GM23248 (cell line): ENCODE data around the gene CPED1. TPM values are rescaled to one million over a fixed set of nuclear protein-coding genes. Genes with fewer than 3 reads are reported as not detected.
A peak's percentile ranks its signal among the peaks of the same experiment; 100 is the strongest.

Experiments
- DNase-seq: peaks from one replicate; pipeline ENCODE4 v3.0.0-alpha.2; 2015
- H2AFZ ChIP-seq: fragments of 200-600 bp; sonication (generic); 2 replicates; pipeline ENCODE4 v1.6.1; 2016; ENCODE audit warnings: antibody characterized with exemption
- H3F3A ChIP-seq: fragments of 200-600 bp; sonication (generic); 2 replicates; pipeline ENCODE4 v1.6.1; 2016; ENCODE audit warnings: mild to moderate bottlenecking, antibody characterized with exemption, mixed run types; ENCODE audit not compliant: insufficient read depth
- H3K27ac ChIP-seq: fragments of 200-600 bp; sonication (generic); 2 replicates; pipeline ENCODE4 v1.5.1; 2016; ENCODE audit warnings: mild to moderate bottlenecking
- H3K27me3 ChIP-seq: fragments of 200-600 bp; sonication (generic); replicated peaks from 2 replicates; pipeline ENCODE4 v1.6.1; 2016; ENCODE audit warnings: mild to moderate bottlenecking; ENCODE audit not compliant: insufficient read depth
- H3K36me3 ChIP-seq: fragments of 200-600 bp; sonication (generic); 2 replicates; pipeline ENCODE4 v1.6.1; 2016; ENCODE audit warnings: low read depth, mild to moderate bottlenecking
- H3K4me1 ChIP-seq: fragments of 200-600 bp; sonication (generic); 2 replicates; pipeline ENCODE4 v1.6.1; 2016; ENCODE audit warnings: mild to moderate bottlenecking; ENCODE audit not compliant: insufficient read depth
- H3K4me2 ChIP-seq: fragments of 200-600 bp; sonication (generic); one replicate; pipeline ENCODE4 v1.6.1; 2016; ENCODE audit warnings: mild to moderate bottlenecking; ENCODE audit not compliant: unreplicated experiment
- H3K4me3 ChIP-seq: fragments of 200-600 bp; sonication (generic); 2 replicates; pipeline ENCODE4 v1.5.1; 2016; ENCODE audit warnings: mild to moderate bottlenecking
- H3K79me2 ChIP-seq: fragments of 200-600 bp; sonication (generic); 2 replicates; pipeline ENCODE4 v1.6.1; 2016; ENCODE audit warnings: mild to moderate bottlenecking; ENCODE audit not compliant: insufficient read depth
- H3K9ac ChIP-seq: fragments of 200-600 bp; sonication (generic); 2 replicates; pipeline ENCODE4 v1.6.1; 2016; ENCODE audit warnings: mild to moderate bottlenecking
- H3K9me2 ChIP-seq: fragments of 200-600 bp; sonication (generic); 2 replicates; pipeline ENCODE4 v1.6.1; 2016; ENCODE audit warnings: mixed run types, mild to moderate bottlenecking, moderate library complexity; ENCODE audit not compliant: insufficient read depth
- H3K9me3 ChIP-seq: fragments of 200-600 bp; sonication (generic); one replicate; pipeline ENCODE4 v1.6.1; 2017; ENCODE audit warnings: low read depth
- H4K20me1 ChIP-seq: fragments of 200-600 bp; sonication (generic); 2 replicates; pipeline ENCODE4 v1.6.0; 2016; ENCODE audit not compliant: insufficient read depth
- EZH2 ChIP-seq: fragments of 200-600 bp; sonication (generic); IDR thresholded peaks from 2 replicates; pipeline ENCODE4 v1.6.1; 2018; ENCODE audit warnings: antibody characterized with exemption, mild to moderate bottlenecking; ENCODE audit not compliant: insufficient read depth, poor library complexity, severe bottlenecking
- EZH2phosphoT487 ChIP-seq: fragments of 200-600 bp; sonication (generic); IDR thresholded peaks from 2 replicates; pipeline ENCODE4 v1.6.1; 2018; ENCODE audit warnings: antibody characterized with exemption, moderate library complexity, mild to moderate bottlenecking, low read depth; ENCODE audit not compliant: insufficient read depth
- WGBS, 2 experiments: methylation state at CpG; one replicate each; pipeline ENCODE4 v1.1.6; 2015 to 2017; ENCODE audit warnings: low lambda C conversion rate in 2 of 2, low coverage in 1 of 2; ENCODE audit errors: missing lambda C conversion rate in 2 of 2; 5-methylcytosine and 5-hydroxymethylcytosine counted together
- in situ Hi-C: fragments of 300-500 bp; cut with MboI; formaldehyde crosslinking; loops from 2 replicates; pipeline ENCODE4 v1.15.0; 2020
- polyA plus RNA-seq: library from polyadenylated mRNA; unstranded; fragments of >200 nt; fragmentation: Nextera tagmentation; extraction: Ambion mirVana; gene quantifications from 2 replicates; pipeline ENCODE4 v1.2.1, GENCODE V29; 2016
- total RNA-seq: library from RNA; depleted of rRNA; stranded (reverse); fragments of >200 nt; shearing (Covaris generic); gene quantifications from 2 replicates; pipeline ENCODE4 v1.2.3, GENCODE V29; 2014

CPED1 gene
- total and polyA plus RNA-seq, 2 experiments from 2014 or later: 12.4 to 20.2 TPM

DNA sequence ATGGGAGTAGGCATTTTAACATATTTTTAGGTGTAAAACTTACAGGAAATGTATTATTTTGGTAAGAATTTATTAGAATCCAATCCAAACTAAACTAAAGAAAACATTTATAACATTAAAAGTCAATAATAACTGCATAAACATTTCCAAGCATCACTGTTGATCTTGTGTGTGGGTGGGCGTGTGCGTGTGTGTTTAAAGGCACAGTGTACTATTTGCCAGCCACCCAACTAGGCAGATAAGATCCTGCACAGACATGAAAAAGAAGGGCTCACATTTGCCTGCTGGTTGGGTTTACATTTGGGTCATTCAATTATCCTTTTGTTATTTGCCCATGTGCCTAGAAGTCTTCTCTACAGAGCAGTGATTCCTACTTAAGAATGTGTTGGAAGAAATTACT, 309.3 kb downstream of the CPED1 start:
- no peak for DNase-seq
- Histone ChIP-seq H3K9me3 (no peaks in the 10 kb centered on the region), H3K4me2 (no peak overlapping the region), H3K9ac (no peak overlapping the region), H3K27ac (no peak overlapping the region), H4K20me1 (no peaks in the 10 kb centered on the region), H3K79me2 (no peaks in the 10 kb centered on the region), H3K4me3 (no peak overlapping the region), H3K36me3 (no peaks in the 10 kb centered on the region), H3F3A (0 out of 2 replicates have a peak, but pooled peaks cover 4% of the 10 kb centered on the region), H2AFZ (no peak overlapping the region), H3K27me3 (no peaks in the 10 kb centered on the region), H3K4me1 (0 out of 2 replicates have a peak, but pooled peaks cover 3% of the 10 kb centered on the region), H3K9me2 (no peaks in the 10 kb centered on the region)
- WGBS, 2 experiments: 98 to 100% methylated on average over 2 of the region's 2 CpGs
- TF ChIP-seq EZH2phosphoT487 (no peak), EZH2 (no peak)
- in situ Hi-C loops: no loop called here

DNA sequence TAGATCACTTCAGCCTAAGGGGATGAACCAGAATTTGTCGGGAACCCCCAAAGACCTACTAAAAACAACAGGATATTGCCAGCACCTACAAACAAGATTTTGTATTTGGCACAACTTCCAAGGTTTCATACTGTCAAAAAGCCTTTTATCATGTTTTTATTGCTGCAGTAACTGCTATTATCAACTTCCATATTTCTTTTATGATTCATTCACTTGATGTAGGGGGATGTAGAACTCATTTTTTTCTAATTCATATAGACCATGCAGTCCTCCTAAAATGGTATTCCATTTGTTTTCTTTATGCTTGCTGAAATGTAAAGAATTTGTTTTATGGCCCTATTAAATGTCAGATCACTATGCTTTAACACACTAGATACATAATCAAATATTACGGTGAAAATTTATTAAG, 310.3 kb downstream of the CPED1 start:
- Histone ChIP-seq H3K27ac (no peak overlapping the region), H3K36me3 (no peaks in the 10 kb centered on the region), H3K9me3 (no peaks in the 10 kb centered on the region), H3K79me2 (no peaks in the 10 kb centered on the region), H3K4me3 (no peak overlapping the region), H3K27me3 (no peaks in the 10 kb centered on the region), H3F3A (0 out of 2 replicates have a peak, but pooled peaks cover 4% of the 10 kb centered on the region), H3K4me2 (no peak overlapping the region), H4K20me1 (no peaks in the 10 kb centered on the region), H2AFZ (no peak overlapping the region), H3K9me2 (no peaks in the 10 kb centered on the region), H3K9ac (no peak overlapping the region), H3K4me1 (0 out of 2 replicates have a peak, but pooled peaks cover 5% of the 10 kb centered on the region)
- no peak for DNase-seq
- TF ChIP-seq EZH2: no peak
- WGBS, 2 experiments: 58 to 67% methylated on average over 2 of the region's 2 CpGs
- in situ Hi-C loops: no loop called here

DNA sequence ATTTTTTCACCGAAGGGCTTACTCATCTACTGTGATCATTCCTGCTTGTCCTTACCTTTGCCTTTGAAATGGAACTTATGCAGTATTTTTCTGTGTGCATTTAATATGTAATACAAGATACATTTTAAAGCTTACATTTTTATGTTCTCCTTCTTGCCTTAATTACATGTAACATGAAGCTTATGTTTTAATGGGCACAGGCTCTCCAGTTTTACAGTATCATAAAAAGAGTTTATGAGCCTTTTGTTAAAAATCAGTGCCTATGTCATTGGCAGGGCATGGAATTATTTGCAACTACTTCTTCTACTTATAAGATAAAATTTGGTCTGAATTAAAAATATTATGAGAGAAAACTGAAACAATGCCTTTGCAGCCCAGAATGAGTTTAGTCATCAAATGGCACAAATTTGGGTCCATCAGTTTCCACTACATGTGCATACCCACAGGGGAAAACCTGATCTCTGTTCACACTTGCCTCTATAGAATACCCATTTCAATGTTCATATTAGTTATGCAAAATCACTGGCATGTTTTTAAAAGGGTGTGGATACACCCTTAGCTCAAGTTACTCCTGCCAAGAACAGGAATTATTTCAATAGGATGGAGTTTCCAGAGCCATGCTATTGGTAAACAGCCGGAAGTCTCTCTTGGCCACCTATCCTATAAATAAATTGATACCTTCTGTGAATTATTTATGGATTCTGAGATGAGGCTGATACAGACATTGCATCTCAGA, 312.3 kb downstream of the CPED1 start:
- in situ Hi-C loops: no loop called here
- peaks cover 21% of the 10 kb centered on the region for H3K4me1 ChIP-seq
- H2AFZ ChIP-seq: no peak overlapping the region
- no peaks in the 10 kb centered on the region for H3K9me3 ChIP-seq
- H3K27ac ChIP-seq: no peak overlapping the region
- H3K9me2 ChIP-seq: no peaks in the 10 kb centered on the region
- no peak overlapping the region for H3K9ac ChIP-seq
- no peak overlapping the region for H3K4me2 ChIP-seq
- no peaks in the 10 kb centered on the region for H3K36me3 ChIP-seq
- no peaks in the 10 kb centered on the region for H4K20me1 ChIP-seq
- H3K4me3 ChIP-seq: no peak overlapping the region
- WGBS, 2 experiments: 65 to 85% methylated on average over 2 of the region's 2 CpGs
- no peak for TF ChIP-seq EZH2phosphoT487
- TF ChIP-seq EZH2: no peak
- H3K27me3 ChIP-seq: no peaks in the 10 kb centered on the region
- no peak for DNase-seq
- no peaks in the 10 kb centered on the region for H3K79me2 ChIP-seq
- 0 out of 2 replicates have a peak, but pooled peaks cover 4% of the 10 kb centered on the region for H3F3A ChIP-seq

DNA sequence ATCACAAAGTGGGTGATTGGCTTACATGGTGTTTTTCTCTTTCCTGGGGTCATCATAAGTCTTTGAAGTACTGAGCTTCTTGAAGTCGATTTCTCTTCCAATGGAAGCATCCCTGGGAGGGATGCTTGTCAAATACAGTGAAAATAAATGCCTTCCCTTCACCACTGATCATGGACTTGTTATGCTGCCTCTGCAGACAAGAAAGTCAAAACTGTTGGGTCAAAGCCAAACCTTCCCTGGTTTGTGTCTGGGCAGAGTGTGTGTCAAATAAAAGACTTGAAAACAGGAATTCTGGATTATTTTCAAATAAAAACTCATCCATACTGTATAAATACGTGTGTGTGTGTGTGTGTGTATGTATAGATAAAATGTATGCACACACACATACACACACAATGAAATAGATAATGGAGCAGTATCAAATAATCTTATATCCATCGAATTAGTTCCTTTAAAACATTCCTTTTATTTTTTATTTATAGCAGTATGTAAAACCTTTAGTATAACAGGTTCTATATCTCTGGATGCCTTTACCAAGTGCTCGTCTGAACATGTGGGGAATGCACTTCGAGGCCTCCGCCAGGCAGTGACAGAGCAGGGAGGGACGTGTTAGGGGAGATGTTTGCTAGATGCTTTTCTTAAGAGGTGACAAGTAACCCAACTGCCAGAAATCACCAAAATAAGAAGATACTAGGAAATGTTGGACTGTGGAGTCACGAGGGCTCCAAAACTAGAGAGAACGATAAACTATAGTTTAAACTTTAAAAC, 313.1 kb downstream of the CPED1 start:
- WGBS, 2 experiments: 65 to 72% methylated on average over 9 of the region's 9 CpGs
- Histone ChIP-seq H2AFZ (no peak overlapping the region), H3K4me3 (no peak overlapping the region), H3K36me3 (no peaks in the 10 kb centered on the region), H3K4me2 (no peak overlapping the region), H3K79me2 (no peaks in the 10 kb centered on the region), H3K27ac (peak overlapping the region; percentile 45), H3K9me2 (no peaks in the 10 kb centered on the region), H3K4me1 (peaks cover 23% of the 10 kb centered on the region), H3K27me3 (no peaks in the 10 kb centered on the region), H3K9ac (no peak overlapping the region), H4K20me1 (no peaks in the 10 kb centered on the region), H3K9me3 (no peaks in the 10 kb centered on the region), H3F3A (0 out of 2 replicates have a peak, but pooled peaks cover 4% of the 10 kb centered on the region)
- in situ Hi-C loops: no loop called here
- TF ChIP-seq EZH2phosphoT487: no peak
- no peak for DNase-seq
